Endothelial cell of umbilical vein (primary cell): ENCODE measurements around the gene SEMA5A. TPM values are rescaled to one million over a fixed set of nuclear protein-coding genes. Genes with fewer than 3 reads are reported as not detected.

Experiments
- BruUV-seq: library from RNA; stranded (reverse); fragments of 400-500 nt; replicated peaks from 2 replicates; lab custom pipeline; 2021; lab: Mats Ljungman, UMichigan
- CTCF ChIA-PET: fragments of 300-600, 350-600 bp; sonication (Branson Sonifier 250); formaldehyde crosslinking; loops from one replicate; lab custom pipeline; 2021; ENCODE audit warnings: antibody characterized with exemption, inconsistent platforms; lab: Charles Lee
- POLR2A ChIA-PET: fragments of 300-600, 350-600 bp; sonication (Branson Sonifier 250); formaldehyde crosslinking; loops from one replicate; lab custom pipeline; 2021; ENCODE audit warnings: antibody characterized with exemption, inconsistent platforms; lab: Charles Lee
- DNase-seq: peaks from one replicate; pipeline ENCODE4 v3.0.0-alpha.2; 2011; ENCODE audit warnings: low read depth, low spot score
- FAIRE-seq: peaks from 2 replicates; lab custom pipeline; 2011; peaks lifted over from hg19 to GRCh38; lab: Jason Lieb, UNC
- H2AFZ ChIP-seq: 2 replicates; pipeline ENCODE4 v1.6.0; 2012; ENCODE audit warnings: low read depth, low read length, control low read depth, inconsistent platforms
- H3K27ac ChIP-seq: 2 replicates; pipeline ENCODE4 v1.5.1; 2011; ENCODE audit warnings: low read depth, mild to moderate bottlenecking, control low read depth, low read length, moderate library complexity; ENCODE audit not compliant: insufficient read depth
- H3K27me3 ChIP-seq, 2 experiments: 2 replicates each; pipeline versions ENCODE4 v1.6.0 to v1.6.1; 2011; ENCODE audit warnings: low read length in 2 of 2, mixed read lengths in 1 of 2; ENCODE audit not compliant: control insufficient read depth in 2 of 2, insufficient read depth in 2 of 2
- H3K36me3 ChIP-seq, 2 experiments: 2 replicates in 1 of 2; 3 replicates in 1 of 2; pipeline ENCODE4 v1.5.1; 2011; ENCODE audit warnings: low read length in 2 of 2, mild to moderate bottlenecking in 1 of 2, moderate library complexity in 1 of 2; ENCODE audit not compliant: control insufficient read depth in 2 of 2, insufficient read depth in 2 of 2; ENCODE audit errors: extremely low read depth in 1 of 2
- H3K4me1 ChIP-seq: 3 replicates; pipeline ENCODE4 v1.5.1; 2011; ENCODE audit warnings: mild to moderate bottlenecking, low read length; ENCODE audit not compliant: control insufficient read depth, insufficient read depth; ENCODE audit errors: extremely low read depth
- H3K4me2 ChIP-seq: 2 replicates; pipeline ENCODE4 v1.6.1; 2011; ENCODE audit warnings: low read length, control low read depth, mixed read lengths; ENCODE audit not compliant: insufficient read depth
- H3K4me3 ChIP-seq, 3 experiments: fragments of 200-600 bp in 1 of 3; sonication (generic), shearing (Covaris generic) in 1 of 3; replicated peaks in 1 of 3; 2 replicates each; pipeline ENCODE4 v1.5.1; 2011 to 2016; ENCODE audit warnings: control low read depth in 3 of 3, low read length in 3 of 3, mild to moderate bottlenecking in 2 of 3, inconsistent platforms in 1 of 3, low read depth in 1 of 3, moderate library complexity in 1 of 3; ENCODE audit not compliant: insufficient read depth in 1 of 3
- H3K79me2 ChIP-seq: 2 replicates; pipeline ENCODE4 v1.6.0; 2012; ENCODE audit warnings: low read length, inconsistent platforms; ENCODE audit not compliant: control insufficient read depth, insufficient read depth
- H3K9ac ChIP-seq: replicated peaks from 2 replicates; pipeline ENCODE3; 2011; ENCODE audit warnings: low read length, control low read depth; ENCODE audit not compliant: insufficient read depth; ENCODE audit errors: extremely low read depth
- H3K9me1 ChIP-seq: replicated peaks from 3 replicates; pipeline ENCODE4 v1.6.0; 2011; ENCODE audit warnings: mild to moderate bottlenecking, low read length; ENCODE audit not compliant: control insufficient read depth, insufficient read depth; ENCODE audit errors: extremely low read depth
- H3K9me3 ChIP-seq: replicated peaks from 2 replicates; pipeline ENCODE4 v1.5.1; 2012; ENCODE audit warnings: low read length, inconsistent platforms; ENCODE audit not compliant: control insufficient read depth, insufficient read depth
- H4K20me1 ChIP-seq: replicated peaks from 2 replicates; pipeline ENCODE3; 2011; ENCODE audit warnings: mild to moderate bottlenecking, low read length; ENCODE audit not compliant: control insufficient read depth, insufficient read depth; ENCODE audit errors: extremely low read depth
- EZH2 ChIP-seq: IDR thresholded peaks from 2 replicates; pipeline ENCODE4 v1.6.1; 2012; ENCODE audit warnings: borderline replicate concordance, low read depth, mild to moderate bottlenecking, moderate library complexity, low read length, inconsistent platforms; ENCODE audit not compliant: severe bottlenecking
- FOS ChIP-seq: IDR thresholded peaks from 2 replicates; pipeline ENCODE4 v1.6.1; 2011; ENCODE audit warnings: mild to moderate bottlenecking, low read length, moderate library complexity, borderline replicate concordance; ENCODE audit not compliant: insufficient read depth
- GATA2 ChIP-seq: IDR thresholded peaks from 2 replicates; pipeline ENCODE4 v1.7.0; 2011; ENCODE audit warnings: low read depth, mild to moderate bottlenecking, moderate library complexity, mixed read lengths, low read length; ENCODE audit not compliant: insufficient read length, insufficient read depth
- JUN ChIP-seq: IDR thresholded peaks from 2 replicates; pipeline ENCODE4 v1.6.1; 2011; ENCODE audit warnings: borderline replicate concordance, low read depth; ENCODE audit not compliant: insufficient read length, insufficient read depth
- MYC ChIP-seq: IDR thresholded peaks from one replicate; pipeline ENCODE4 v1.6.1; 2011; ENCODE audit warnings: mild to moderate bottlenecking, low read depth, low read length
- POLR2A ChIP-seq: IDR thresholded peaks from 2 replicates; pipeline ENCODE4 v1.6.1; 2012; ENCODE audit warnings: low read depth, mild to moderate bottlenecking, control low read depth, low read length
- POLR2AphosphoS5 ChIP-seq: IDR thresholded peaks from 2 replicates; pipeline ENCODE4 v1.6.1; 2012; ENCODE audit warnings: low read depth, mild to moderate bottlenecking, control low read depth, low read length, moderate library complexity; ENCODE audit not compliant: insufficient read depth
- dilution Hi-C: fragments of 300-500 bp; cut with MboI; formaldehyde crosslinking; loops from one replicate; pipeline ENCODE4 v1.15.0; 2019; ENCODE audit warnings: low sequenced_read_pairs; ENCODE audit not compliant: extremely low pct_ligation_motif_present
- intact Hi-C: fragments of 100-400 bp; cut with micrococcal nuclease; formaldehyde crosslinking; loops from one replicate; pipeline ENCODE4 v1.10.0; 2022
- polyA plus RNA-seq, 4 experiments: library from polyadenylated mRNA; depleted of rRNA in 3 of 4; stranded (reverse) in 3 of 4; unstranded in 1 of 4; fragments of >200 nt; gene quantifications; 2 replicates each; pipeline versions ENCODE4 v1.2.1 to v1.2.3, GENCODE V29; 2011 to 2012; ENCODE audit warnings: missing spikeins in 1 of 4
- total RNA-seq: library from RNA; stranded (reverse); gene quantifications from 2 replicates; pipeline ENCODE4 v1.2.3, GENCODE V29; 2021
- TF ChIP-seq, protein P1 (sequence below), 2 donors: IDR thresholded peaks; 1 replicate in 1 of 2; 2 replicates in 1 of 2; pipeline ENCODE4 v1.5.1; 2011; ENCODE audit warnings: low read length in 2 of 2, mild to moderate bottlenecking in 2 of 2, moderate library complexity in 2 of 2, control low read depth in 1 of 2, inconsistent platforms in 1 of 2, low read depth in 1 of 2; ENCODE audit not compliant: insufficient read depth in 1 of 2; ENCODE audit errors: extremely low read depth in 1 of 2
- TF ChIP-seq, protein P2 (sequence below): IDR thresholded peaks from 2 replicates; pipeline ENCODE4 v1.6.1; 2011; ENCODE audit not compliant: insufficient read depth, insufficient read length

Gene SEMA5A
- total and polyA plus RNA-seq, 2 donors (not counting 3 experiments of a cell fraction or from before 2014, with no cell fraction given) = 0.04 to 0.06 TPM

DNA sequence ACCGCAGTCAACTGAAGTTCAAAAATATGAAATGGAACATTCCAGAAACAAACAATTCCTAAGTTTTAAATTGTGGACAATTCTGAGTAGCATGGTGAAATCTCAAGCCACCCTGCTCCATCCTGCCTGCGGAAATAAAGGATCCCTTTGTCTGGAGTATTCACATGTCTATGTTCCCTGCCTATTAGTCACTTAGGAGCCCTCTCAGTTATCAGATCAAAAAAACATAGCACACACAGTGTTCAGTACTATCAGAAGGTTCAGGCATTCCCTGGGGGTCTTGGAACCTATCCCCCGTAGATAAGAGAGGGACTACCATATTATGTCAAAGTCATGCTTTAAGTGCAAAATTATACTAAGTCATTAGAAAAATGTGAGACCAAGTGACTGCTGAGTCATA is 300.8 kb downstream of the SEMA5A start:
- no peak overlapping the region for H2AFZ ChIP-seq
- H3K9me3 ChIP-seq = no peaks in the 10 kb centered on the region
- no TSS peak for BruUV-seq
- H3K9ac ChIP-seq = no peak overlapping the region
- H3K27ac ChIP-seq = no peak overlapping the region
- ChIA-PET CTCF (no interaction called here), POLR2A (no interaction called here)
- H3K27me3 ChIP-seq = no peaks in the 10 kb centered on the region
- no peak for TF ChIP-seq POLR2AphosphoS5
- TF ChIP-seq, protein P1, sequence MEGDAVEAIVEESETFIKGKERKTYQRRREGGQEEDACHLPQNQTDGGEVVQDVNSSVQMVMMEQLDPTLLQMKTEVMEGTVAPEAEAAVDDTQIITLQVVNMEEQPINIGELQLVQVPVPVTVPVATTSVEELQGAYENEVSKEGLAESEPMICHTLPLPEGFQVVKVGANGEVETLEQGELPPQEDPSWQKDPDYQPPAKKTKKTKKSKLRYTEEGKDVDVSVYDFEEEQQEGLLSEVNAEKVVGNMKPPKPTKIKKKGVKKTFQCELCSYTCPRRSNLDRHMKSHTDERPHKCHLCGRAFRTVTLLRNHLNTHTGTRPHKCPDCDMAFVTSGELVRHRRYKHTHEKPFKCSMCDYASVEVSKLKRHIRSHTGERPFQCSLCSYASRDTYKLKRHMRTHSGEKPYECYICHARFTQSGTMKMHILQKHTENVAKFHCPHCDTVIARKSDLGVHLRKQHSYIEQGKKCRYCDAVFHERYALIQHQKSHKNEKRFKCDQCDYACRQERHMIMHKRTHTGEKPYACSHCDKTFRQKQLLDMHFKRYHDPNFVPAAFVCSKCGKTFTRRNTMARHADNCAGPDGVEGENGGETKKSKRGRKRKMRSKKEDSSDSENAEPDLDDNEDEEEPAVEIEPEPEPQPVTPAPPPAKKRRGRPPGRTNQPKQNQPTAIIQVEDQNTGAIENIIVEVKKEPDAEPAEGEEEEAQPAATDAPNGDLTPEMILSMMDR (IDR thresholded peaks at IDR 0.05; ENCODE audit: extremely low read depth in 1 of 2, insufficient read depth in 1 of 2, low read depth in 1 of 2, low read length in 2 of 2) = no peak
- TF ChIP-seq GATA2 = no peak
- TF ChIP-seq JUN = no peak
- no peak for TF ChIP-seq MYC
- TF ChIP-seq POLR2A = no peak
- DNase-seq (no peak), FAIRE-seq (no peak)
- no peaks in the 10 kb centered on the region for H3K9me1 ChIP-seq
- intact Hi-C loops = no loop called here
- H3K36me3 ChIP-seq = no peaks in the 10 kb centered on the region
- H3K79me2 ChIP-seq = no peaks in the 10 kb centered on the region
- no peaks in the 10 kb centered on the region for H3K4me1 ChIP-seq
- dilution Hi-C loops = no loop called here
- H4K20me1 ChIP-seq = no peaks in the 10 kb centered on the region
- H3K4me2 ChIP-seq = no peak overlapping the region
- H3K4me3 ChIP-seq = no peak overlapping the region

DNA sequence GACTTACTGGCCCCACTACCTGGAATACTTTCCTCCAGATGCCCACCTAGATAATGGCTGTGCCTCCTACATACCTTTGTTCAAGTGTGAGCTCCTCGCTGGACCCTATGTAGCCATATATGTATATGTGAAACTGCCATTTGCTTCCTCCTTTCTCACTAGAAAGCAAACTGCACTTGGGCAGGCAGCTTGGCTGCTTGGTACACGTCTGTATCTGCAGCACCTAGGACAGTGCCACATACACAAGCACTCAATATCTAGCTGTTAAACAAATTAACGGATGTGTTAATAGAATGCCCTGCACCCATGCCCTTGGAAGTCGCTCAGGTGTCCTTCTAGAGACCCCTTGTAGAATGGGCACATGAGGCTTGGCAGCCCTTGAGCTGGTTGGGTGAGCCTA is 301.5 kb downstream of the SEMA5A start:
- no peak for TF ChIP-seq EZH2
- TF ChIP-seq, protein P2, sequence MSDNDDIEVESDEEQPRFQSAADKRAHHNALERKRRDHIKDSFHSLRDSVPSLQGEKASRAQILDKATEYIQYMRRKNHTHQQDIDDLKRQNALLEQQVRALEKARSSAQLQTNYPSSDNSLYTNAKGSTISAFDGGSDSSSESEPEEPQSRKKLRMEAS = no peak
- no peak for TF ChIP-seq POLR2AphosphoS5
- no peak for TF ChIP-seq GATA2
- TF ChIP-seq, protein P1 (IDR thresholded peaks at IDR 0.05; ENCODE audit: extremely low read depth in 1 of 2, insufficient read depth in 1 of 2, low read depth in 1 of 2, low read length in 2 of 2) = no peak
- no peak for TF ChIP-seq POLR2A
- no peak for TF ChIP-seq MYC
- no peak for TF ChIP-seq FOS
- TF ChIP-seq JUN = no peak
- intact Hi-C loops = no loop called here
- Histone ChIP-seq H3K4me2 (no peak overlapping the region), H3K9ac (no peak overlapping the region), H3K27ac (no peak overlapping the region), H2AFZ (no peak overlapping the region), H3K79me2 (no peaks in the 10 kb centered on the region), H3K4me3 (no peak overlapping the region), H3K4me1 (no peaks in the 10 kb centered on the region), H3K9me3 (no peaks in the 10 kb centered on the region), H3K9me1 (no peaks in the 10 kb centered on the region), H3K27me3 (no peaks in the 10 kb centered on the region), H3K36me3 (no peaks in the 10 kb centered on the region), H4K20me1 (no peaks in the 10 kb centered on the region)
- ChIA-PET CTCF (no interaction called here), POLR2A (no interaction called here)
- DNase-seq (no peak), FAIRE-seq (no peak)
- dilution Hi-C loops = no loop called here
- BruUV-seq = no TSS peak
